ENCODE data around the gene SSC4D.
A peak's percentile ranks its signal among the peaks of the same experiment; 100 is the strongest.
"Not testable (repeated sequence)": the region's sequence is repeated elsewhere in the genome, so short reads cannot be mapped to it uniquely, and the experiment has no call there.

SSC4D gene

DNA sequence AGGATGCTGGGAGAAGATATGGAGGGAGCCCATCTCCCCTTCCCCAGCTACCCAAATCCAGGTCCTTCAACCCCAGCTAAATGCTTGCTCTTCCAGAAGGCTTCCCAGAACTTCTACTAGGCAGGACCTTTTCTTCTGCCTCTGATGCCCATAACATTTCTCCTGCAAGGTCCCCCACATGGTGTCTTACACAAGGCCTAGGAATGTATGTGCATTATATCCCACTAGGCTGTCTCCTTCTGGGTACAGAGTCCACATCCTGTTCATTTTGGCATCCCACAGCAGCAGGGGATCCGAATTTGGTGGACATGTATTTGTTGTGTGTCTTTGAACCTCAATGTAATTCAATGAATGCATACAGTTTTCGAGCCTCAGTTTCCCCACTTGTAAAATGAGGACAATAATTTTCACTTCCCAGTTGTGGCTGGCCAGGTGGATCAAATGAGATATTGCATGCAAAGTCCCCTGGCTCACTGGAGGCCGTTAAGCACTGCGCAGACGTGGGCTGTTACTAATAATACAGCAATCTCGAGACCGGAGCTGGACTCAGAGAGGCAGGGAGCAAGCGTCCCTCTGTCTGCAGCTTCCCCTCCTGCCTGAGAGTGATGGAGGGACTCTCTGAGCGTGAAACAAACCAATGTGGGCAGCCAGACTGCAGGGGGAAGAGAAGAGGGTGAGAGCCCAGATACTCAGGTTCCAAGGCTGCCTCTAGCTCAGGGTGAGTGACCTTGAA, 32.1 kb downstream of the SSC4D start:
- DNase-seq (ENCODE audit: low spot score in 2 of 2): no peak
- Mint-ChIP-seq H3K27ac (no peak overlapping the region), H3K9me3 (no peaks in the 10 kb centered on the region), H3K36me3 (no peaks in the 10 kb centered on the region), H3K4me1 (no peaks in the 10 kb centered on the region), H3K4me3 (no peak overlapping the region)
- no peak for ATAC-seq

DNA sequence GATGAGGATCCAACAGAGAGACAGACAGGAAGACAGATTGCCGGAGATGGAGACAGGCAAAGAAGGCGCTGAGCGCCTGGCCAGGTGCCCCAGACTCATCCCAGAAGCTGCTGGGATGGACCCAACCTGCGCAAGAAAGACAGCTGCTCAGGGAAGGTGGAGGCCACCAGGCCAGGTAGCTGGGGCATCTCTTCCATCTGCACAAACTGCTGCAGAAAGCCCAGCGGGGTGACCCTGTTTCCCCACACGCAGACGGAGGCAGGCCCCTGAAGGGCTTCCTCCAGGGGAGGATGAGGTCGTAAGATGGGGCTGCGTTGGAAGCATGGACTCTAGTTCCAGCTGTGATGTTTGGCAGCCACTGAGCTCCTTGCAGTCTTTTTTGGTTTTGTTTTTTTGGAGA, 34.2 kb downstream of the SSC4D start:
- H3K27ac Mint-ChIP-seq: no peak overlapping the region
- ATAC-seq (no peak), DNase-seq (ENCODE audit: low spot score in 2 of 2) (no peak)
- H3K4me1 Mint-ChIP-seq: no peaks in the 10 kb centered on the region
- H3K4me3 Mint-ChIP-seq: no peak overlapping the region
- no peaks in the 10 kb centered on the region for H3K9me3 Mint-ChIP-seq
- no peaks in the 10 kb centered on the region for H3K36me3 Mint-ChIP-seq

DNA sequence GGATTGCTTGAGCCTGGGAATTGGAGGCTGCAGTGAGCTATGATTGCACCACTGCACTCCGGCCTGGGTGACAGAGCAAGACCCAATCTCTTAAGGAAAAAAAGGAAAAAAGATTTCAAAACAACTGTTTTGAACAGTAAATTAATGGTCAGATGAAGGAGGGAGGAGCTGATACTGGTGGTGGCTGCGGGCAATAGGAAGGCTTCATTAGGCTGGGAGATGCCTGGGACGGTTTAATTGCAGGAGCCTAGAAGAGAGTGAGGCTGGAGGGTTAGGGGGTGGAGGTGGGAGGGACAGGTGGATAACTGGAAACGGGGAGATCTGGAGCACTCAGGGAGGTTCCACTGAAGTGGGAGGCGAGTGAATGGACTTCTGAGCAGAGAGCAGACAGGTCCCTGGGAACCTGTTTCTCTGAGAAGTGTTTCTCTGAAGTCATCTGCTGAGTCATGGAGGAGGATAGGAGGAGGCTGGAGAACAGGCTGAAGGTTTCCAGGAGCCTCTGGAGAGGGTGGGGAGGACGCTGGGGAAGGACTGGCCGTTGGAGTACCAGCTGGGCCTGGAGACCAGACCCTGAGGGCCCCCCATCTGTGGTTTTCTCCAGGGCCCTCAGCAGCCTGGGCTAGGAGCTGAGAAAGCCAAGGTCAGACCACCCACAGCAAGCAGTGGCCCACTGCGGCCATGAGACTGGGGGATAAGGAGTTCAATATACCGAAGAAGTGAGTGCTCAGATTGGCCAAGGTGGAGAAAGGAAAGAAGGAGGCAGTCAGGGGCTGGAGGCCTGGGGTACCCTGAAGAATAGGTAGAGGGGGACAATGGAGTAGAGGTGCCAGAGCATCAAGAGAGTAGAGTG, 36.3 kb downstream of the SSC4D start:
- Mint-ChIP-seq H3K4me1 (no peaks in the 10 kb centered on the region), H3K36me3 (no peaks in the 10 kb centered on the region), H3K4me3 (no peak overlapping the region), H3K27ac (no peak overlapping the region), H3K9me3 (no peaks in the 10 kb centered on the region)
- no peak for DNase-seq (ENCODE audit: low spot score in 2 of 2)
- ATAC-seq: no peak

DNA sequence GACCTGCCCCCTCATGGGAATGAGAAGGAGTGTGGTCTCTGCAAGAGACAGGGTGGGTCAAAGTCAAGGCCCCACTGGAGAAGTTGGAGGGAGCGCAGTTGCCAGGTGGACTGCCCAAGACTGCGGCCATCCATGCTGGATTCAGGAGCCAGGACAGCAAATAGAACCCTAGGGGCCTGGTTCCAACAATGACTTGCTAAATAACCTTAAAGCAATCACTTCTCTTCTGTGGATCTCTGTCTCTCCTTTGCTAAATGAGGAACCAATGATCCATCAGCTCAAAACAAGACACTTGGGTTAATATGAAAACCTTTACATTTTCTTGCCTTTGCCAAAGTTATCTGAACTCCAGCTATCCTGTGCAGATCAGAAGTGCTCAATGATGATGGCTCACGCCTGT, 38.1 kb downstream of the SSC4D start:
- H3K4me3 Mint-ChIP-seq: no peak overlapping the region
- no peak for DNase-seq (ENCODE audit: low spot score in 2 of 2)
- H3K36me3 Mint-ChIP-seq: no peaks in the 10 kb centered on the region
- no peak overlapping the region for H3K27ac Mint-ChIP-seq
- H3K4me1 Mint-ChIP-seq: no peaks in the 10 kb centered on the region
- no peaks in the 10 kb centered on the region for H3K9me3 Mint-ChIP-seq
- ATAC-seq: no peak

DNA sequence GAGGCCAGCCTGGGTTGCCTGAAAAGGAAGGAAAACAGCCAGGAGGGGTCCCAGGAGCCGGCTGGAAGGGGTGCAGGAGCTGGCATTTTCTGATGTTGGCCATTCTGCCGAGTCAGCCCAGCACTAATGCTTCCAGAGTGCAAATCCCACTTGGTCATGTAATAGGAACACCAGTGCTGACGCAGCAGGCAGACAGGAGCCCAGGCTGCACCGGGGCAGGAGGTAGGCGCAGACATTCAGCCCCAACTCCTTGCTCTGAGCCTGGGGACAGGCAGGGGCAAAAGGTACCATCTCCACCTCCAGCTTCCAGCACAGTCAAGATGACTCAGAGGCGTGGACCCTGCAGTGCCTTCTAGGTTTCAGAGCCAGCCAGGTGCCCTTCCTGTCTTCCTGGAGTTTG, 40.5 kb downstream of the SSC4D start:
- Mint-ChIP-seq H3K27ac (no peak overlapping the region), H3K36me3 (no peaks in the 10 kb centered on the region), H3K9me3 (no peaks in the 10 kb centered on the region), H3K4me1 (peaks cover 10% of the 10 kb centered on the region), H3K4me3 (no peak overlapping the region)
- DNase-seq (ENCODE audit: low spot score in 2 of 2) (no peak), ATAC-seq (no peak)

DNA sequence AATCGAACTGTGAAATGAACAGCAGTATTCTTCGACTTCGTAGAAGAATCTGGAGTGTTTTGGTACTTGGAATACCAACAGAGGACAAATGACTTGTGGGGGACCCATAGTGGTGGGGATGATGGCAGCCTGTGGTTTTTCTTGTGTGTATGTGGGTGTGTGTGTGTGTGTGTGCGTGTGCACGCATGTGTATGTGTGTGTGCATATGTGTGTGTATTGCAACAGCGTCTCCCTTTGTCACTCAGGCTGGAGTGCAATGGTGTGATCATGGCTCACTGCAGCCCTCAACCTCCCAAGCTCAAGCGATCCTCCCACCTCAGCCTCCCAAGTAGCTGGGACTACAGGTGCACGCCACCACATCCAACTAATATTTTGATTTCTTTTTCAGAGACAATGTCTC, 41.3 kb downstream of the SSC4D start:
- Mint-ChIP-seq H3K4me1 (peaks cover 13% of the 10 kb centered on the region), H3K36me3 (no peaks in the 10 kb centered on the region), H3K4me3 (no peak overlapping the region), H3K9me3 (no peaks in the 10 kb centered on the region), H3K27ac (no peak overlapping the region)
- no peak for ATAC-seq
- no peak for DNase-seq (ENCODE audit: low spot score in 2 of 2)

DNA sequence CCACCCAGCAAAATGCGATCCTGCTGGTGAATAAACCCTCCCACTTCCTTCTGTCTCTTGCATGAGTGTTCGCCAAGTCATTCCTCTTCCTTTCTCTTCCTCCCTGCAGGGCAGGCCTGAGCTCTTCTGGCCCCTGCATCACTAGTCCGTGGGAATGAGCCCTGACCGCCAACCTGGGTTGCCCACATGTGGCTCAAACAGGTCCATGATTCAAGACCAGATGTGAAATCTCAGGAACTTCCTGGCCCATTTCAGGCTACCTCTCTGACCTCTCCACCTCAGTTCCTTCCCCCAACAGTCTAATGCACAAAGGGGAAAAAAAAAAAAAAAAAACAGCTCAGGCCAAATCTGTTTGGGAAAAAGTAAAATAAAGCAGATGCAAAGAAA, 45.3 kb downstream of the SSC4D start:
- Mint-ChIP-seq H3K27ac (peak overlapping the region; percentile 63), H3K9me3 (no peaks in the 10 kb centered on the region), H3K4me3 (peak overlapping the region; percentile 46), H3K36me3 (peaks cover 5% of the 10 kb centered on the region), H3K4me1 (peaks cover 21% of the 10 kb centered on the region)
- ATAC-seq: no peak
- DNase-seq (ENCODE audit: low spot score in 2 of 2): no peak

DNA sequence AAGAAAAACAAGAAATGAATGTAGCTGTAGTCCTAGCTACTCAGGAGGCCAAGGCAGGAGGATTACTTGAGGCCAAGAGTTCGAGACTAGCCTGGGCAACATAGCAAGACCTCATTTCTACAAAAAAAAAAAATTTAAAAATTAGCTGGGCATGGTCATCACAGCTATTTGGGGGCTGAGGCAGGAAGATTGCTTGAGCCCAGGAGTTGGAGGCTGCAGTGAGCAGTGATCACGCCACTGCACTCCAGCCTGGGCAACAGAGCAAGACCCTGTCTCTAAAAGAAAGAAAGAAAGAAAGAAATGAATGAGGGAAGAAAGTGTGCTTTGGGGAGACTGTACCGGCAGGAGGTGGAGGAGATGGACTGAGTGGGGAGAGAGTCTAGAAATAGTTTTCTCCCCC, 45.7 kb downstream of the SSC4D start:
- not testable (repeated sequence) for H3K4me3 Mint-ChIP-seq; DNase-seq (ENCODE audit: low spot score in 2 of 2); ATAC-seq; H3K9me3 Mint-ChIP-seq; H3K36me3 Mint-ChIP-seq
- H3K4me1 Mint-ChIP-seq: peaks cover 21% of the 10 kb centered on the region
- H3K27ac Mint-ChIP-seq: peak overlapping the region; percentile 63

DNA sequence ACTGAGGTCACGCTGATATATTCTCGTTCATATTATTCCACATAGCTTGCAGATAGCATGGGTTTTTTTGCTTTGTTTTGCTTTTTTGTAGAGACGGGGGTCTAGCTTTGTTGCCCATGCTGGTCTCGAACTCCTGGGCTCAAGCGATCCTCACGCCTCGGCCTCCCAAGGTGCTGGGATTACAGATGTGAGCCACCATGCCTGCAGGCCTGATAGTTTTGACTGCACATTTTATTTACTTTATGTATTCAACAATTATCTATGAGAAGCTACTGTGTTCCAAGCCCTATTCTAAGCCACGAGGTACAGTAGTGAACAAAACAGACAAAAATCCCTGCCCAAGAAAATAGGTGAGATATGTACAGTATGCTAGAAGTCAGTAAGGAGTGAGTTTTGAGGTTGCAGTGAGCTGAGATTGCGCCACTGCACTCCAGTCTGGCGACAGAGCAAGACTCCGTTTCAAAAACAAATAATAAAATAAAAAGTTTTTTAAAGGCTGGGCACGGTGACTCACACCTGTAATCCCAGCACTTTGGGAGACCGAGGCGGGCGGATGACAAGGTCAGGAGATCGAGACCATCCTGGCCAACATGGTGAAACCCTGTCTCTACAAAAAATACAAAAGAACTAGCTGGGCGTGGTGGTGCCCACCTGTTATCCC, 49.4 kb downstream of the SSC4D start:
- Mint-ChIP-seq H3K36me3 (peaks cover 43% of the 10 kb centered on the region), H3K27ac (peak overlapping the region; percentile 99), H3K4me1 (peaks cover 45% of the 10 kb centered on the region), H3K9me3 (no peaks in the 10 kb centered on the region), H3K4me3 (peak overlapping the region; percentile 91)
- no peak for DNase-seq (ENCODE audit: low spot score in 2 of 2)
- ATAC-seq: no peak

DNA sequence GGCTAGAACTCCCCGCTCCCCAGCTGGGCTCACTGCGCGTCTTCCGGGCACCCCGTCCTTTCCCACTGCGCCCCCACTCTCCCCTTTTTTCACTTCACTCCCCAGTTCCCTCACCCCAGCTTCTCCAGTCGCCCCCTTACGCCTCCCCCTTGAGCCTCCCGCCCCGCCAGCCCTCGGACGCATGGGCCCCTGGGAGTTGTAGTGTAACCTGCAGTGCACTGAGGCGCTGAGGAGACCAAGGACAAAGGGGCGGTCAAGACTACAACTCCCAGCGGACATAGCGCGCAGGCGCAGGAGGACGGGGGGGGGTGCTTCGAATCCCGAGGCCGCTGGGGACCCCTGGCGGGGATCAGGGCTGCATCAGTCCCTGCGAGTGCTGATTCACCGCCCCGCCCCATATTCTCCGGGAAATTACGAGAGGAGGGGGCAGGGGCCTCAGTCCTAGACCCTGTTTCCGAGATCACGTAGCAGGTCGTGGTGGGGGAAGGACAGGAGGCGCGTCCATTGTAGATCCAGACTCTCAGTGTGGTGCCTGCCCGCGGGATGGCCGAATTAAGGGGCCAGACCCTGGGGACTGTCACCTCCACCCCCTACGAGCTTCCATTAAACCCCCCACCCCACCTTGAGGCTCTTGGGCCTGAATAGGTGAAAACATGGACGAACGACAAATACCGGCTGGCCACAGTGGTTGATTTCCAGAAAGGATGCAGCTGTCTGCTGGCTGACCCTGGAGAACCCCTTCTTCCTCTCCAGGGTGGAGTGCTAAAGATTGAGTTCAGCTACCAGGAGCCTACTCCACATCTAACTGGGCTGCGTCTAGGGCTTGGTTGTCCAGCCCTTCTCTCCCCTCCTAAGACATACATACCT, 50.2 kb downstream of the SSC4D start:
- Mint-ChIP-seq H3K4me3 (peak overlapping the region; percentile 91), H3K9me3 (no peaks in the 10 kb centered on the region), H3K36me3 (peaks cover 48% of the 10 kb centered on the region), H3K4me1 (peaks cover 46% of the 10 kb centered on the region), H3K27ac (peak overlapping the region; percentile 99)
- ATAC-seq (peak; percentile 97), DNase-seq (ENCODE audit: low spot score in 2 of 2) (peak in 1 of 2 donors; percentile 93)

DNA sequence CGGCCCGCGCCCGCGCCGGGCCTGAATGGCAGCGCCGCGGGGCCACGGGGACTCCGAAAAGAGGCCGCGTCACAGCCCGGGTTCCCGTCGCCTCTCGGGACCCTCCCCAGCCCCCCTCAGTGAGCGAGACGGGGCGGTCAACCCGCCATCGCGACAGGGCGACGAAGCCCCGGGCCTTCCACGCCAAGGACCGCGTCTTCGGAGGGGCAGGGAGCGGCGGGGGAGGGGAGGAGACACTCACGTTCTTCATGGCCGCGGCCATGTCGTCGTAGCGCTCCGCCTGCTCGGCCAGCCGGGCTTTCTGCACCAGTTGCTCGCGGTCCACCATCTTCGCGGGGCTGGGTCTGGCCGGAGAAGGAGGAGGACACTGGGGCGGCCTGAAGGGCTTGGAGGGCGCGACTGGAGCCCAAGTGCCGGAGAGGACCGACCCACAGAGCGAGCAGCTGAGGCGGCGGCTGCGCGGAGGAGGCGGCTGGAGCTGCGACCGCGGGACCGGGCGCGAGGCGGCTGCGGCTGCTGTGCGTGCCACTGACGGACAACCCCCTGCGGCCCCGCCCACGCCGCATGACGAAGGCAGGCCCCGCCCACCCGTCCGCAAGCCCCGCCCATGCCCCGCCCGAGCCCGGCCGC, 50.9 kb downstream of the SSC4D start, which contains the start of gene YWHAG:
Gene YWHAG (minus strand): TSS at position 511 of the 630 bp plus-strand sequence. CDS start 183 bp downstream, at position 328.
- Mint-ChIP-seq H3K27ac (peak within 1 kb of the TSS; percentile 99), H3K9me3 (no peaks in the 10 kb centered on the region), H3K4me1 (peaks cover 41% of the 10 kb centered on the region), H3K36me3 (peaks cover 56% of the 10 kb centered on the region), H3K4me3 (peak within 1 kb of the TSS; percentile 91)
- DNase-seq (ENCODE audit: low spot score in 2 of 2): peak in 1 of 2 donors; percentile 95
- ATAC-seq: peak; percentile 80

DNA sequence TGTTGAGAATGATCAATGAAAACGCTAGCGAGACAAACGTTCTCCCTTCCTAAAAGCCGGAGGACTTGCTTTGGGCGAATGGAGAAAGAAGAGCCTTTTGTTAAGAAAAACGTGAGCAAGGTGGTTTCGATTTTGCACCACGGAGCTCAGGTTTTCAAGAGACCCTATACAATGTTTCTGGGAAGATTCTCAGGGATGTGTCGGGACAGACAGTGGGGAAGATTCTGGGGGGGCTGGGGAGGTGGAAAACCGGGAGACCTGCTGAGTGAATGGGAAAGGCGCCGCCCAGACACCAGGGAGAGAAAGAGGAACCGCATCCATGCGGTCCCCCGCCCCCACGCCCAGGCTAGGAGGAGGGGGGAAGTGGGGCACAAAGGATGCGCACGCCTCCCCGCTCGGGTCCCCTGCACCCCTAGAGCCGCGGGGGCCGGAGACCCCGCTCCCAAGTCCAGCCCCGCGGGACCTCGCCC, 51.5 kb downstream of the SSC4D start:
- peak overlapping the region; percentile 99 for H3K27ac Mint-ChIP-seq
- no peak for DNase-seq (ENCODE audit: low spot score in 2 of 2)
- peaks cover 41% of the 10 kb centered on the region for H3K4me1 Mint-ChIP-seq
- no peak for ATAC-seq
- H3K36me3 Mint-ChIP-seq: peaks cover 61% of the 10 kb centered on the region
- H3K9me3 Mint-ChIP-seq: no peaks in the 10 kb centered on the region
- peak overlapping the region; percentile 91 for H3K4me3 Mint-ChIP-seq

DNA sequence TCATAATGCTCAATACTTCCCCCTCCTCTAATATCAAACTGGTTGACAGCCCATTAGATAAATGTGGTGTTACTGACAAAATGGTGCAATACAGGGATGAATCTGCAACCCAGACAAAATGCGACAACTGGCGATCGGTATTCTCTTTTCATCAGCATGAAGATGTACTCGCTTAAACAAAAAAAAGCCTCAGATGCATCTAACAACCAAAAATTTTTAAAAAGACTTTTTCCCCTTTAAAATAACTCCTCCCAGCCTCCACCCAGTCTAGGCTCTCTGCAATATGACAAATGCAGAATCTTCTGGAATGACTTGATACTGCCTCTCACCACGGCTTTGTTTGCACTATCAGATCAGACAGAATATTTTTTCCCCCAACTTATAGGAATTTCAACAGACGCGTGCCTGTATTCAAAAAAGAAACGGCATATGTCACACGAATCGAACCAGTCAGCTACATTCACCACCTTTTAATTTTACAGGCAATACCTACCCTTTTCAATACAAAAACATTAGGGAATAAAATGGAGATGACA, 52.0 kb downstream of the SSC4D start:
- Mint-ChIP-seq H3K9me3 (no peaks in the 10 kb centered on the region), H3K27ac (peak overlapping the region; percentile 99), H3K36me3 (peaks cover 66% of the 10 kb centered on the region), H3K4me3 (peak overlapping the region; percentile 91), H3K4me1 (peaks cover 44% of the 10 kb centered on the region)
- ATAC-seq (no peak), DNase-seq (ENCODE audit: low spot score in 2 of 2) (no peak)

DNA sequence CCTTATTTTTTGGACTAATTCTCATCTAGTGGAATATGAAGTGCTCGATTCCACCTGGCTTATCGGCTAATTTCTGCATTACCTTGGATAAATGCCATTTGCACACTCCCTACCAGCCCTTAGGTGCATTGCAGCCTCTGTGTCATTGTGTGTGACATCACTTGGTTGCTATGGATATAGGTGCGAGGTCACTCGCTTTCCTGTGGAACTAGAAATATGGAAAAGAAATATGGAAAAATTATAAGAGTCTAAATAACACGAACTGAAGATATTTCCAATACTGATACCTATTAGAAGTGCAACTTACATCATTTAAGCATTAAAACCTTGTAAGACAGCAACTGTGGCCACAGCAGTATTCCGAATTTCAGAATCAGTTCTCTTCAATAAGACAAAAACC, 52.7 kb downstream of the SSC4D start:
- peaks cover 51% of the 10 kb centered on the region for H3K4me1 Mint-ChIP-seq
- no peak for DNase-seq (ENCODE audit: low spot score in 2 of 2)
- no peaks in the 10 kb centered on the region for H3K9me3 Mint-ChIP-seq
- peak overlapping the region; percentile 91 for H3K4me3 Mint-ChIP-seq
- ATAC-seq: no peak
- peak overlapping the region; percentile 99 for H3K27ac Mint-ChIP-seq
- H3K36me3 Mint-ChIP-seq: peaks cover 74% of the 10 kb centered on the region
